Measurements from ENCODE around the gene GABARAPL2.

The GABARAPL2 gene

DNA sequence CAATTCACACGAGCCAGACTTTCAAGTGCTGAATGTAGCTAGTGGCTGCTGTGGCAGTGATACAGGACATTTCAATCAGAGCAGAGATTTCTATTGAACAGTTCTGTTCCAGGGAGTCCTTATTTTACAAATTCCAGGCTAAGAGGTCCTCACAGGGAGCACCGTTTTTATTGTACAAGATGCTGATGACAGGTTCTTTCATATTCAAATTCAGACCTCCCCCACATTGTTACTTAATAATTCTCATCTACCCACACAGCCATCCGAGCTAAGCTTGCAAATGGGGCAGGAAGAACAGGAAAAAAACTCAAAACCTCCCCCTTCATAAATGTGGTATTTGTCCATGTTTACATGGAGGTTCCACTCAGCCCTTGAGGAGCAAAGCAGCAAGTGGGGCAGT, 9.8 kb downstream of the GABARAPL2 start:
- TF ChIP-seq, protein P1, sequence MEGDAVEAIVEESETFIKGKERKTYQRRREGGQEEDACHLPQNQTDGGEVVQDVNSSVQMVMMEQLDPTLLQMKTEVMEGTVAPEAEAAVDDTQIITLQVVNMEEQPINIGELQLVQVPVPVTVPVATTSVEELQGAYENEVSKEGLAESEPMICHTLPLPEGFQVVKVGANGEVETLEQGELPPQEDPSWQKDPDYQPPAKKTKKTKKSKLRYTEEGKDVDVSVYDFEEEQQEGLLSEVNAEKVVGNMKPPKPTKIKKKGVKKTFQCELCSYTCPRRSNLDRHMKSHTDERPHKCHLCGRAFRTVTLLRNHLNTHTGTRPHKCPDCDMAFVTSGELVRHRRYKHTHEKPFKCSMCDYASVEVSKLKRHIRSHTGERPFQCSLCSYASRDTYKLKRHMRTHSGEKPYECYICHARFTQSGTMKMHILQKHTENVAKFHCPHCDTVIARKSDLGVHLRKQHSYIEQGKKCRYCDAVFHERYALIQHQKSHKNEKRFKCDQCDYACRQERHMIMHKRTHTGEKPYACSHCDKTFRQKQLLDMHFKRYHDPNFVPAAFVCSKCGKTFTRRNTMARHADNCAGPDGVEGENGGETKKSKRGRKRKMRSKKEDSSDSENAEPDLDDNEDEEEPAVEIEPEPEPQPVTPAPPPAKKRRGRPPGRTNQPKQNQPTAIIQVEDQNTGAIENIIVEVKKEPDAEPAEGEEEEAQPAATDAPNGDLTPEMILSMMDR (IDR thresholded peaks at IDR 0.05), result no peak

DNA sequence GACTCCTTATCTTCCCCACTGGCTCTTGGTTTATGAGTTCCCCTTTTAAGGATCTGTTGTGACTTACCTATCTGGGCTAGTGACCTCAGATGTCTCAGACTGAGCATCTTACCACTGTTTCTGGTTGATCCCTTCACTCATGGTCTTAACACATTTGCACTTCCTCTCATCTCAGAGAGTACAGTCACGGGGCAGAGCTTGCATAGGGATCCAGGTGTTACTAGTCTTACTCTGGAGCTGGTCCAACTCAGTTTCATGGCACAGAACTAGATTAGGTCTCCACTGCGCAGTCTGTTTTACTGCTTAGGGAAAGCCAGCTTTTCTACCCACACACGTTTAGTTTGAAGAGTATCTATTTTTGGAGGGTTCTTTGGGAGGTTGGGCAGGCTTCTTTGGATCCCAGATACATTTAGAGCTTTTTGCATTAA, 10.2 kb downstream of the GABARAPL2 start:
- TF ChIP-seq, protein P1 (IDR thresholded peaks at IDR 0.05), result no peak

DNA sequence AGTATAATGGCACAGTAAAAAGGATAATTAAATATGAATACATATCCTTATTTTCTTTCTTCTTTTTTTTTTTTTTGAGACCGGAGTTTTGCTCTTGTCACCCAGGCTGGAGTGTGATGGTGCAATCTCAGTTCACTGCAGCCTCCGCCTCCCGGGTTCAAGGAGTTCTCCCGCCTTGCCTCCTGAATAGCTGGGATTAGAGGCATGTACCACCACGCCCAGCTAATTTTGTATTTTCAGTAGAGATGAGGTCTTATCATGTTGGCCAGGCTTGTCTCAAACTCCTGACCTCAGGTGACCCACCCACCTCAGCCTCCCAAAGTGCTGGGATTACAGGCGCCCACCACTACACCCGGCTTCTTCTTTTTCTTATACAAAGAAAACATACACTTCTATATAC, 12.0 kb downstream of the GABARAPL2 start:
- TF ChIP-seq, protein P1 (IDR thresholded peaks at IDR 0.05), result no peak

DNA sequence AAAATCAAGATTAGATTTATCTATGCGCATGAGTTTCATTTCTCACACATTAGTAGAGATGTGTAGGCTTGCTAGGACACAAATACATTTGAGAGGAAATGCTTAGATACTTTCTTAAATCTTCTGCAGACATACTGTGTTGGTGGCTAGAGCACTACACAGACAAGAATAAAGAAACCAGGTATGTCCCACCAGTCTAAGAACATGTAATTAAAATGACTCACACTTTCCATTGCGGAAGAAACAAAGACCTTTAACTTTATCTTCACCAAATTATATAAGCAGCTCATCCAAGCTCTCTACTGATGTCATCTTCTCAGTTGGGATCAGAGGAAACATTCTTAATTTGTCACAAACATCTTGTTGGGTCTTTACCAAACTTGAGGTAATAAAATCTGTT, 12.5 kb downstream of the GABARAPL2 start:
- TF ChIP-seq, protein P1 (IDR thresholded peaks at IDR 0.05), result no peak

DNA sequence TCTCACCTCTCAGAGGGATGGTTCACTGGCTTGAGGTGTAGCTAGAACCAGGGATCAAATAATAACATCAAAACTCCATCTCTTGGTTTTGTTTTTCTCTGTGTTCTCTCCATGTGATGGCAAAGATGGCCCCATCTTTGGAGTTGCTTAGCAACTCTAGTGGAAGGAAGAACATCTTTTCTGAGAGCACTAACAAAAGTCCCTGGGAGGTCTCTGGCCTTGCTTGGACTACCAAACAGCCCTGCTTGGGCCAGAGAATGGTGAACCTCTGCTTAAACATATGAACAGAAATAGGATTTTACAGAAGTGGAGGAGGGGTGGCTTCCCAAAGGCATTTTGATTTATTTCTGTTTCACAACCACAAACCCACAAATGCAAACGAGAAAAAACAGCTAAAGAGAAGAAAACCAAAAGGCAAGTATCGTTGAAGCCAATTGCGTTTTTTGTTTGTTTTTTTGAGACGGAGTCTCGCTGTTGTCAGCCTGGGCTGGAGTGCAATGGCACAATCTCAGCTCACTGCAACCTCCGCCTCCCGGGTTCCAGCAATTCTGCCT, 13.2 kb downstream of the GABARAPL2 start:
- TF ChIP-seq, protein P1 (IDR thresholded peaks at IDR 0.05), result no peak

DNA sequence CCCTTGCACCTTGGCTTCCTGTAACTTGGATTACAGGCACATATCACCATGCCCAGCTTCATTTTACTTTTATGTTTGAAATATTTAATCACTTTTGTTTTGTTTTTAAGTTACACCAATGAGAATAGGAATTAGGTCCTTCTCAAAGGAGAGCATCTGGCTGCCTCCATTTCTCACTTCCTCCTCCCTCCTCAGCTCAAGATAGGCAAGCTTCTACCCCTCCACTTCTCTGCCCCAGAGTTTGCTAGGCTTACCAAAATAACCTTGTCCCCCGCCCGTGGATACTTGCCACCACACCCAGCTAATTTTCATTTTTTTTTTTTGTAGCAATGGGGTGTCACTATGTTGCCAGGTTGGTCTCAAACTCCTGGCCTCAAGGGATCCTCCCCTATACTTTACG, 17.9 kb downstream of the GABARAPL2 start:
- TF ChIP-seq, protein P1 (IDR thresholded peaks at IDR 0.05), result no peak

DNA sequence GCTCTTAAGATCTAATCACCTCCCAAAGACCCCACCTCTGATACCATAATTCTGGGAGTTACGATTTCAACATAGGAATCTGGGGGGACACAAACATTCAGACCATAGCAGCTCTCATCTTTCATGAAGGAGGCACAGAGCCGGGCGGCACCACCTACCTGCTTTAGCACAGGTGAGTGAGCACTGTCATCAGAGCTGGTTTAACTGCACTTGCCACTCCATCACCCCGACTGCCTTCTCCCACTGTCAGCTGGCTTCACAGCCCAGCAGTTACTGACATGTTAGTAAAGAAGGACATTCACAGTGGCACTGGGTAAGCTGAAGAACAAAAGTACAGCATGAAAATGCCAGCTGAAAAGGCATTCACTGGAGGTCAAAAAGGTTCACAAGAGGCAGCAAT, 22.5 kb downstream of the GABARAPL2 start:
- TF ChIP-seq, protein P1 (IDR thresholded peaks at IDR 0.05), result no peak

DNA sequence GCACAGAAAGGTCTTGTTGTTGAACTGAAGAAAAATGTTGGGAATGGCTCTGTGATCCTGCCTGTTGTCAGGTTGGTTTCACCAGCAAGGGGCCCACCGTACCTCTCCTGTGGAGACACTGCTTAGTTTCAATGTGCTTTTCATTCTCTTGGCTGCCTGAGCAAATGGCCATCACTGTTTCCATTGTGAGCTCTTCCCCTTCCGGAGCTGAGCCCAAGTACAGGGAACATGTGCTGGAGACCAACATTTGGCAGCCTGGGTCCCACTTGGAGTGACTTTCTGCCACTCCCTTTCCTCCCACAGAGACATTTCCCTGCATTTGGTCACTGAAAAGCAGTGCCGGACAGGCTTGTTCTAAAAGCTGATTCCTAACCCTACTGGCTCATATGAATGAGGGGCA, 23.1 kb downstream of the GABARAPL2 start:
- TF ChIP-seq, protein P1 (IDR thresholded peaks at IDR 0.05), result no peak

All from LNCAP (cell line).